Heart left ventricle (tissue), 16 donors: Measurements from ENCODE around the gene ATP6V1B1. TPM values are rescaled to one million over a fixed set of nuclear protein-coding genes. Genes with fewer than 3 reads are reported as not detected.
A peak's percentile ranks its signal among the peaks of the same experiment; 100 is the strongest.

Experiments used
- ATAC-seq, 4 donors: fragments of 200-7000 bp; cut with Tn5 transposase; one replicate each; pipeline ENCODE4 v1.9.1; 2020 to 2022; ENCODE audit warnings: moderate library complexity in 4 of 4, mild to moderate bottlenecking in 3 of 4, moderate number of reproducible peaks in 1 of 4
- DNase-seq, 5 donors: peaks; one replicate each; pipeline ENCODE4 v3.0.0-alpha.2; 2020
- H3K27ac ChIP-seq, 12 donors: fragments of 200-600 bp; sonication (generic) in 4 of 12; one replicate each; pipeline versions ENCODE4 v1.5.0 to v1.8.0; 2016 to 2022; ENCODE audit warnings: mild to moderate bottlenecking in 2 of 12
- H3K27me3 ChIP-seq, 9 donors: fragments of 200-600 bp; sonication (generic) in 2 of 9; one replicate each; pipeline versions ENCODE4 v1.5.1 to v1.8.0; 2016 to 2022; ENCODE audit warnings: mild to moderate bottlenecking in 3 of 9
- H3K36me3 ChIP-seq, 9 donors: fragments of 200-600 bp; sonication (generic) in 2 of 9; one replicate each; pipeline versions ENCODE4 v1.5.0 to v1.8.0; 2018 to 2022; ENCODE audit warnings: mild to moderate bottlenecking in 2 of 9
- H3K4me1 ChIP-seq, 12 donors: fragments of 200-600 bp; sonication (generic) in 4 of 12; one replicate each; pipeline versions ENCODE4 v1.5.0 to v1.8.0; 2016 to 2022; ENCODE audit warnings: mild to moderate bottlenecking in 3 of 12
- H3K4me3 ChIP-seq, 12 donors: fragments of 200-600 bp; sonication (generic) in 4 of 12; one replicate each; pipeline versions ENCODE4 v1.5.0 to v1.8.0; 2017 to 2022; ENCODE audit warnings: mild to moderate bottlenecking in 9 of 12, moderate library complexity in 4 of 12
- H3K9me3 ChIP-seq, 12 donors: fragments of 200-600 bp; sonication (generic) in 4 of 12; one replicate each; pipeline versions ENCODE4 v1.5.0 to v1.8.0; 2016 to 2022; ENCODE audit warnings: mild to moderate bottlenecking in 1 of 12
- POLR2A ChIP-seq, 2 donors: fragments of 450-650 bp; IDR thresholded peaks; one replicate each; pipeline ENCODE4 v1.6.1; 2017; ENCODE audit warnings: antibody characterized with exemption in 2 of 2, mild to moderate bottlenecking in 2 of 2, moderate library complexity in 2 of 2
- WGBS, 4 donors: extraction: QIAGEN DNeasy Blood & Tissue Kit in 2 of 4; methylation state at CpG; one replicate each; pipeline versions ENCODE4 v1.1.5 to v1.1.7; 2013 to 2018; 5-methylcytosine and 5-hydroxymethylcytosine counted together
- intact Hi-C, 10 donors: fragments of 100-400 bp; cut with DNase I; formaldehyde crosslinking; loops; one replicate each; pipeline versions ENCODE4 v1.11.1 to v1.14.2; 2022
- polyA plus RNA-seq, 2 donors: library from polyadenylated mRNA; stranded (reverse); fragments of 200-250 nt; gene quantifications; one replicate each; pipeline ENCODE4 v1.2.3, GENCODE V29; 2013
- total RNA-seq, 9 donors: library from RNA; depleted of rRNA in 2 of 9; stranded (reverse); fragments of >200 nt in 2 of 9; fragmentation: NEBNext Ultra II Directional in 3 of 9; extraction: Animal tissue kit (Norgen Biotek cat#: 25700) in 3 of 9; gene quantifications; one replicate each; pipeline versions ENCODE4 v1.1.0 to v1.2.4, GENCODE V29; 2016 to 2023
- TF ChIP-seq, protein P1 (sequence below), 12 donors: fragments of 200-600 bp; sonication (generic) in 4 of 12; IDR thresholded peaks; one replicate each; pipeline versions ENCODE4 v1.5.0 to v1.8.0; 2018 to 2022; ENCODE audit warnings: antibody characterized with exemption in 12 of 12, mild to moderate bottlenecking in 5 of 12
- donor health status: ischemic (EF 13 %, LVEDD 7.1; RV severe dilation, severe dysfunction).
- donor health status: healthy with polysubstance abuse.
- donor health status: DM: no; HTN: yes; CAD: no.
- donor health status: DM: no; HTN: no; CAD: no.
- donor health status: ischemic (EF 25% LVEDD 6.9; RV normal size, moderate dysfunction).
- donor health status: ischemic (EF 25% LVEDD 5.7; RV mildly dilated, moderate dysfunction).
- donor health status: healthy.
- donor health status: DM: yes; HTN: yes; CAD: no.
- donor health status: ischemic (EF 35%, LVEDD 5.7; RV mildly dilated, moderate dysfunction).
- donor health status: nonischemic (EF 11% LVEDD 7.7; RV severe dilation, severe dysfunction).
- donor health status: DM: yes; HTN: yes; CAD: no.
- donor health status: PGD.
- donor health status: ischemic (EF 29% LVEDD 5.4; RV normal size, mild dysfunction).
- donor health status: nonischemic (EF 23%, LVEDD 6.1; RV moderate dilation, normal function).

Gene ATP6V1B1
- total and polyA plus RNA-seq, 11 donors = 0.16 to 1.8 (median 0.48) TPM; not detected in 4

DNA sequence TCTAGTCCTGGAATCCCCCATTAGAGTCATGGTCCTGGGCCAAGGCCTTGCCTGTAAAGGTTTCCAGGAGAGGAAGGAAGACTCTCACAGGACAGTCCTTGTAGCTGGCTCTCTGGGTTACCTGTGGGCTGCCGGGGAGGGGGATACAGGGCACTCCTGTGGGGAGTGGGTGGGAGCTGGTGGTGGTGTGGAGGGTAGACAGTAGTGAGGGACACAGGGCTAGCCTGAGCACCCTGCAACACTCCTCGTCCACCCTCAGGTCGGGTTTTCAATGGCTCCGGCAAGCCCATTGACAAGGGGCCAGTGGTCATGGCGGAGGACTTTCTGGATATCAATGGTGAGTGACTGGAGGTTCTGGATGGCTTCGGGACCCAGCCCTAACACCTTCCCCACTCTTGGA lies 23.1 kb downstream of the ATP6V1B1 start:
- ATAC-seq (no peak), DNase-seq (peak in 2 of 5 donors; percentile 1 to 11)

GRCh38 chr2:70959271-70959761 lies 23.6 kb downstream of the ATP6V1B1 start:
- intact Hi-C loops = no loop called here
- WGBS, 4 donors = 93 to 96% (median 95%) methylated on average over 6 to 9 of the region's 9 CpGs
- TF ChIP-seq, protein P1, sequence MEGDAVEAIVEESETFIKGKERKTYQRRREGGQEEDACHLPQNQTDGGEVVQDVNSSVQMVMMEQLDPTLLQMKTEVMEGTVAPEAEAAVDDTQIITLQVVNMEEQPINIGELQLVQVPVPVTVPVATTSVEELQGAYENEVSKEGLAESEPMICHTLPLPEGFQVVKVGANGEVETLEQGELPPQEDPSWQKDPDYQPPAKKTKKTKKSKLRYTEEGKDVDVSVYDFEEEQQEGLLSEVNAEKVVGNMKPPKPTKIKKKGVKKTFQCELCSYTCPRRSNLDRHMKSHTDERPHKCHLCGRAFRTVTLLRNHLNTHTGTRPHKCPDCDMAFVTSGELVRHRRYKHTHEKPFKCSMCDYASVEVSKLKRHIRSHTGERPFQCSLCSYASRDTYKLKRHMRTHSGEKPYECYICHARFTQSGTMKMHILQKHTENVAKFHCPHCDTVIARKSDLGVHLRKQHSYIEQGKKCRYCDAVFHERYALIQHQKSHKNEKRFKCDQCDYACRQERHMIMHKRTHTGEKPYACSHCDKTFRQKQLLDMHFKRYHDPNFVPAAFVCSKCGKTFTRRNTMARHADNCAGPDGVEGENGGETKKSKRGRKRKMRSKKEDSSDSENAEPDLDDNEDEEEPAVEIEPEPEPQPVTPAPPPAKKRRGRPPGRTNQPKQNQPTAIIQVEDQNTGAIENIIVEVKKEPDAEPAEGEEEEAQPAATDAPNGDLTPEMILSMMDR (IDR thresholded peaks at IDR 0.05) = no peak
- no peak for TF ChIP-seq POLR2A (IDR thresholded peaks at IDR 0.05)
- Histone ChIP-seq H3K4me3 (no peak overlapping the region), H3K4me1 (no peaks in the 10 kb centered on the region), H3K9me3 (no peaks in the 10 kb centered on the region), H3K27ac (no peak overlapping the region), H3K27me3 (peaks cover under 1 to 43% (median 14%) of the 10 kb centered on the region in 9 donors), H3K36me3 (no peaks in the 10 kb centered on the region)
- ATAC-seq (no peak), DNase-seq (peak in 1 of 5 donors; percentile 1)

More for the DNA sequence above, 23.1 kb downstream of the ATP6V1B1 start:
- Histone ChIP-seq H3K4me1 (no peaks in the 10 kb centered on the region), H3K36me3 (no peaks in the 10 kb centered on the region), H3K27ac (no peak overlapping the region), H3K4me3 (no peak overlapping the region), H3K27me3 (peaks cover 0 to 43% (median 9%) of the 10 kb centered on the region in 9 donors), H3K9me3 (no peaks in the 10 kb centered on the region)
- WGBS, 4 donors = 90 to 96% (median 93%) methylated on average over 6 of the region's 6 CpGs
- no peak for TF ChIP-seq POLR2A (IDR thresholded peaks at IDR 0.05)
- TF ChIP-seq, protein P1 (IDR thresholded peaks at IDR 0.05) = no peak
- intact Hi-C loops = no loop called here

- Histone ChIP-seq H3K36me3 (no peaks in the 10 kb centered on the region), H3K4me1 (peaks cover 0 to 7% (median under 1%) of the 10 kb centered on the region in 12 donors), H3K27me3 (peaks cover 7 to 43% (median 22%) of the 10 kb centered on the region in 9 donors), H3K4me3 (no peak overlapping the region), H3K27ac (no peak overlapping the region), H3K9me3 (no peaks in the 10 kb centered on the region)
- intact Hi-C loops = no loop called here
- ATAC-seq (no peak), DNase-seq (peak in 2 of 5 donors; percentile 2 to 13)
- 83 to 90% (median 87%) methylated on average over 15 to 17 of the region's 17 CpGs for WGBS, 4 donors
- TF ChIP-seq, protein P1 (IDR thresholded peaks at IDR 0.05) = no peak
- TF ChIP-seq POLR2A (IDR thresholded peaks at IDR 0.05) = no peak
Measured at GRCh38 chr2:70959851-70960832, 24.4 kb downstream of the ATP6V1B1 start.
